Ishikawa (cell line): ENCODE measurements around the gene SYCP2L.

Source experiments
- CEBPB ChIP-seq: IDR thresholded peaks from 2 replicates; pipeline ENCODE4 v1.6.1; 2012
- CREB1 ChIP-seq: IDR thresholded peaks from 2 replicates; pipeline ENCODE4 v1.6.1; 2012; ENCODE audit warnings: low read depth
- EGR1 ChIP-seq: IDR thresholded peaks from 2 replicates; pipeline ENCODE4 v1.6.1; 2012
- EP300 ChIP-seq: IDR thresholded peaks from 2 replicates; pipeline ENCODE4 v1.6.1; 2012; ENCODE audit warnings: borderline replicate concordance
- FOXM1 ChIP-seq: IDR thresholded peaks from 2 replicates; pipeline ENCODE4 v1.6.1; 2012; ENCODE audit warnings: low read depth, borderline replicate concordance
- MAX ChIP-seq: IDR thresholded peaks from 2 replicates; pipeline ENCODE4 v1.6.1; 2012
- NFIC ChIP-seq: IDR thresholded peaks from 2 replicates; pipeline ENCODE4 v1.6.1; 2012
- RAD21 ChIP-seq: IDR thresholded peaks from 2 replicates; pipeline ENCODE4 v1.6.1; 2012; ENCODE audit warnings: low read depth
- TAF1 ChIP-seq: IDR thresholded peaks from 2 replicates; pipeline ENCODE4 v1.6.1; 2012; ENCODE audit warnings: low read depth, mild to moderate bottlenecking
- TCF12 ChIP-seq: IDR thresholded peaks from 2 replicates; pipeline ENCODE4 v1.6.1; 2012; ENCODE audit warnings: low read depth
- YY1 ChIP-seq: IDR thresholded peaks from 2 replicates; pipeline ENCODE4 v1.6.1; 2012; ENCODE audit warnings: low read depth
- ZBTB7A ChIP-seq: IDR thresholded peaks from 2 replicates; pipeline ENCODE4 v1.6.1; 2012; ENCODE audit warnings: low read depth
- TF ChIP-seq, protein P1 (sequence below): IDR thresholded peaks from 2 replicates; pipeline ENCODE4 v1.6.1; 2012; ENCODE audit warnings: low read depth, mild to moderate bottlenecking
- TF ChIP-seq, protein P2 (sequence below): IDR thresholded peaks from 2 replicates; pipeline ENCODE4 v1.6.1; 2012

- TF ChIP-seq EP300: no peak
- TF ChIP-seq, protein P1, sequence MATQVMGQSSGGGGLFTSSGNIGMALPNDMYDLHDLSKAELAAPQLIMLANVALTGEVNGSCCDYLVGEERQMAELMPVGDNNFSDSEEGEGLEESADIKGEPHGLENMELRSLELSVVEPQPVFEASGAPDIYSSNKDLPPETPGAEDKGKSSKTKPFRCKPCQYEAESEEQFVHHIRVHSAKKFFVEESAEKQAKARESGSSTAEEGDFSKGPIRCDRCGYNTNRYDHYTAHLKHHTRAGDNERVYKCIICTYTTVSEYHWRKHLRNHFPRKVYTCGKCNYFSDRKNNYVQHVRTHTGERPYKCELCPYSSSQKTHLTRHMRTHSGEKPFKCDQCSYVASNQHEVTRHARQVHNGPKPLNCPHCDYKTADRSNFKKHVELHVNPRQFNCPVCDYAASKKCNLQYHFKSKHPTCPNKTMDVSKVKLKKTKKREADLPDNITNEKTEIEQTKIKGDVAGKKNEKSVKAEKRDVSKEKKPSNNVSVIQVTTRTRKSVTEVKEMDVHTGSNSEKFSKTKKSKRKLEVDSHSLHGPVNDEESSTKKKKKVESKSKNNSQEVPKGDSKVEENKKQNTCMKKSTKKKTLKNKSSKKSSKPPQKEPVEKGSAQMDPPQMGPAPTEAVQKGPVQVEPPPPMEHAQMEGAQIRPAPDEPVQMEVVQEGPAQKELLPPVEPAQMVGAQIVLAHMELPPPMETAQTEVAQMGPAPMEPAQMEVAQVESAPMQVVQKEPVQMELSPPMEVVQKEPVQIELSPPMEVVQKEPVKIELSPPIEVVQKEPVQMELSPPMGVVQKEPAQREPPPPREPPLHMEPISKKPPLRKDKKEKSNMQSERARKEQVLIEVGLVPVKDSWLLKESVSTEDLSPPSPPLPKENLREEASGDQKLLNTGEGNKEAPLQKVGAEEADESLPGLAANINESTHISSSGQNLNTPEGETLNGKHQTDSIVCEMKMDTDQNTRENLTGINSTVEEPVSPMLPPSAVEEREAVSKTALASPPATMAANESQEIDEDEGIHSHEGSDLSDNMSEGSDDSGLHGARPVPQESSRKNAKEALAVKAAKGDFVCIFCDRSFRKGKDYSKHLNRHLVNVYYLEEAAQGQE: no peak
- TF ChIP-seq, protein P2, sequence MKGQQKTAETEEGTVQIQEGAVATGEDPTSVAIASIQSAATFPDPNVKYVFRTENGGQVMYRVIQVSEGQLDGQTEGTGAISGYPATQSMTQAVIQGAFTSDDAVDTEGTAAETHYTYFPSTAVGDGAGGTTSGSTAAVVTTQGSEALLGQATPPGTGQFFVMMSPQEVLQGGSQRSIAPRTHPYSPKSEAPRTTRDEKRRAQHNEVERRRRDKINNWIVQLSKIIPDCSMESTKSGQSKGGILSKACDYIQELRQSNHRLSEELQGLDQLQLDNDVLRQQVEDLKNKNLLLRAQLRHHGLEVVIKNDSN: no peak
- TF ChIP-seq TAF1: no peak
- no peak for TF ChIP-seq EGR1
- no peak for TF ChIP-seq TCF12
- peak; percentile 24; the same call in 1 of the 2 replicates for TF ChIP-seq RAD21
- TF ChIP-seq MAX: no peak
- no peak for TF ChIP-seq CEBPB
- TF ChIP-seq NFIC: no peak
- no peak for TF ChIP-seq CREB1
- no peak for TF ChIP-seq FOXM1
- no peak for TF ChIP-seq YY1
- TF ChIP-seq ZBTB7A: no peak
Observed at GRCh38 chr6:10847684-10848083, 39.2 kb upstream of the SYCP2L start.
